NB4 (cell line): Measurements from ENCODE around the gene SGMS1.

Experiments
- DNase-seq: peaks from one replicate; pipeline ENCODE4 v3.0.0; 2010; ENCODE audit warnings: low read depth
- H3K4me3 ChIP-seq: one replicate; pipeline ENCODE4 v1.5.1; 2011; ENCODE audit warnings: mild to moderate bottlenecking, low read depth, low read length, moderate library complexity
- CTCF ChIP-seq: IDR thresholded peaks from one replicate; pipeline ENCODE4 v1.5.1; 2012; ENCODE audit warnings: low read depth, low read length
- MAX ChIP-seq: IDR thresholded peaks from 2 replicates; pipeline ENCODE4 v1.6.1; 2011; ENCODE audit warnings: low read depth, low read length
- MYC ChIP-seq: IDR thresholded peaks from 2 replicates; pipeline ENCODE4 v1.6.1; 2011; ENCODE audit warnings: low read depth, low read length
- POLR2A ChIP-seq: IDR thresholded peaks from 2 replicates; pipeline ENCODE4 v1.6.1; 2011; ENCODE audit warnings: mild to moderate bottlenecking; ENCODE audit not compliant: insufficient read length; ENCODE audit errors: extremely low read depth

Gene SGMS1

GRCh38 chr10:50461834-50462233, 161.9 kb downstream of the SGMS1 start:
- H3K4me3 ChIP-seq: no peak overlapping the region
- no peak for DNase-seq
- no peak for TF ChIP-seq POLR2A
- TF ChIP-seq CTCF: no peak
- no peak for TF ChIP-seq MYC
- no peak for TF ChIP-seq MAX

GRCh38 chr10:50461123-50461522, 162.6 kb downstream of the SGMS1 start:
- TF ChIP-seq MYC: no peak
- no peak for TF ChIP-seq MAX
- no peak for TF ChIP-seq POLR2A
- no peak for TF ChIP-seq CTCF
- DNase-seq: no peak
- H3K4me3 ChIP-seq: no peak overlapping the region

GRCh38 chr10:50456719-50457118, 167.0 kb downstream of the SGMS1 start:
- TF ChIP-seq MYC: no peak
- TF ChIP-seq MAX: no peak
- TF ChIP-seq CTCF: no peak
- no peak for TF ChIP-seq POLR2A

GRCh38 chr10:50453940-50454339, 169.8 kb downstream of the SGMS1 start:
- no peak overlapping the region for H3K4me3 ChIP-seq
- TF ChIP-seq CTCF (no peak), POLR2A (no peak), MAX (no peak), MYC (no peak)
- DNase-seq: no peak

More at GRCh38 chr10:50456719-50457118, 167.0 kb downstream of the SGMS1 start:
- DNase-seq: no peak
- H3K4me3 ChIP-seq: no peak overlapping the region

GRCh38 chr10:50452603-50453002, 171.2 kb downstream of the SGMS1 start:
- H3K4me3 ChIP-seq: no peak overlapping the region
- DNase-seq: peak; percentile 78

More at GRCh38 chr10:50452603-50453002, 171.2 kb downstream of the SGMS1 start:
- TF ChIP-seq MYC: no peak
- no peak for TF ChIP-seq POLR2A
- TF ChIP-seq MAX: no peak
- TF ChIP-seq CTCF: no peak
